K562 (cell line): ENCODE measurements around the gene STK24. TPM values are rescaled to one million over a fixed set of nuclear protein-coding genes. Genes with fewer than 3 reads are reported as not detected.

Source experiments
- ATAC-seq: fragments of 200-7000 bp; cut with Tn5 transposase; 3 replicates; pipeline ENCODE4 v1.9.1; 2020; ENCODE audit warnings: moderate library complexity
- BruUV-seq: library from RNA; stranded (reverse); fragments of 400-500 nt; replicated peaks from 2 replicates; lab custom pipeline; 2021; lab: Mats Ljungman, UMichigan
- CTCF ChIA-PET: fragments of 300-600 bp; formaldehyde crosslinking; extraction: SDS; loops from one replicate; lab custom pipeline; 2021; ENCODE audit warnings: low intra/inter-chr PET ratio; lab: Yijun Ruan, JAX
- POLR2A ChIA-PET: fragments of 300-600, 350-650 bp; sonication (Branson Sonifier 250); formaldehyde crosslinking; extraction: SDS; loops from one replicate; lab custom pipeline; 2021; ENCODE audit warnings: antibody characterized with exemption, inconsistent platforms; lab: Yijun Ruan, JAX
- DNase-seq, 4 experiments: peaks; one replicate each; pipeline versions ENCODE4 v3.0.0 to v3.0.0-alpha.2; 2011 to 2018; ENCODE audit warnings: low spot score in 3 of 4, mixed read lengths in 3 of 4; ENCODE audit errors: extremely low read depth in 1 of 4
- FAIRE-seq: peaks from 2 replicates; lab custom pipeline; 2011; peaks lifted over from hg19 to GRCh38; lab: Jason Lieb, UNC
- H2AFZ ChIP-seq: 2 replicates; pipeline ENCODE4 v1.6.0; 2011; ENCODE audit warnings: low read depth, low read length, control low read depth, inconsistent platforms
- H3K27ac ChIP-seq: fragments of 200-600 bp; 3 replicates; pipeline ENCODE4 v1.8.0; 2011; ENCODE audit warnings: low read depth, mild to moderate bottlenecking, control low read depth, inconsistent platforms, low read length, moderate library complexity, mixed read lengths; ENCODE audit errors: extremely low read depth
- H3K27me3 ChIP-seq, 2 experiments: fragments of 300-600 bp in 1 of 2; 2 replicates in 1 of 2; 3 replicates in 1 of 2; pipeline versions ENCODE4 v1.6.0 to v1.8.0; 2011; ENCODE audit warnings: inconsistent platforms in 2 of 2, low read length in 2 of 2, mild to moderate bottlenecking in 1 of 2, mixed read lengths in 1 of 2, moderate library complexity in 1 of 2; ENCODE audit not compliant: control insufficient read depth in 2 of 2, insufficient read depth in 2 of 2
- H3K36me3 ChIP-seq: fragments of 300-600 bp; 3 replicates; pipeline ENCODE4 v1.8.0; 2011; ENCODE audit warnings: mild to moderate bottlenecking, low read length, inconsistent platforms; ENCODE audit not compliant: control insufficient read depth, insufficient read depth
- H3K4me1 ChIP-seq, 2 experiments: fragments of 200-600 bp in 1 of 2; replicated peaks in 1 of 2; 2 replicates in 1 of 2; 3 replicates in 1 of 2; pipeline versions ENCODE4 v1.5.1 to v1.8.0; 2011; ENCODE audit warnings: inconsistent platforms in 2 of 2, low read length in 2 of 2, mild to moderate bottlenecking in 1 of 2, mixed read lengths in 1 of 2, moderate library complexity in 1 of 2; ENCODE audit not compliant: control insufficient read depth in 2 of 2, insufficient read depth in 2 of 2
- H3K4me2 ChIP-seq: 2 replicates; pipeline ENCODE4 v1.6.1; 2011; ENCODE audit warnings: low read length, control low read depth, inconsistent platforms, mixed read lengths; ENCODE audit not compliant: insufficient read depth
- H3K4me3 ChIP-seq: fragments of 200-600 bp; sonication (generic), shearing (Covaris generic); 2 replicates; pipeline ENCODE4 v1.5.1; 2016; ENCODE audit warnings: control low read depth, inconsistent platforms
- H3K79me2 ChIP-seq: fragments of 200-600 bp; 3 replicates; pipeline ENCODE4 v1.8.0; 2011; ENCODE audit warnings: low read length, inconsistent platforms; ENCODE audit not compliant: control insufficient read depth, insufficient read depth
- H3K9ac ChIP-seq, 2 experiments: 2 replicates each; pipeline versions ENCODE4 v1.6.0 to v1.6.1; 2011; ENCODE audit warnings: low read depth in 2 of 2, low read length in 2 of 2, control low read depth in 1 of 2, inconsistent platforms in 1 of 2, mild to moderate bottlenecking in 1 of 2, mixed read lengths in 1 of 2; ENCODE audit not compliant: insufficient read depth in 1 of 2
- H3K9me1 ChIP-seq: one replicate; pipeline ENCODE4 v1.6.0; 2011; ENCODE audit warnings: inconsistent platforms, mild to moderate bottlenecking, low read length, moderate library complexity; ENCODE audit not compliant: control insufficient read depth, insufficient read depth
- H3K9me3 ChIP-seq: replicated peaks from 2 replicates; pipeline ENCODE4 v1.5.1; 2011; ENCODE audit warnings: low read depth, low read length, inconsistent platforms; ENCODE audit not compliant: control insufficient read depth, insufficient read depth
- H4K20me1 ChIP-seq: replicated peaks from 2 replicates; pipeline ENCODE4 v1.6.1; 2011; ENCODE audit warnings: low read length, inconsistent platforms, mixed read lengths; ENCODE audit not compliant: control insufficient read depth, insufficient read depth
- BMI1 ChIP-seq: fragments of 150-350 bp; IDR thresholded peaks from 2 replicates; pipeline ENCODE4 v1.6.1; 2014; ENCODE audit warnings: low read length
- HMGXB4 ChIP-seq: sonication (generic); formaldehyde crosslinking; IDR thresholded peaks from 2 replicates; pipeline ENCODE4 v1.8.1; 2023; ENCODE audit warnings: mild to moderate bottlenecking, missing genetic modification reagents
- IFI16 ChIP-seq: fragments of 250-450 bp; sonication (Bioruptor Pico); IDR thresholded peaks from 2 replicates; pipeline ENCODE4 v2.1.2; 2022; ENCODE audit warnings: mild to moderate bottlenecking, inconsistent platforms
- SNAPC5 ChIP-seq: fragments of 250-450 bp; sonication (Bioruptor Pico); IDR thresholded peaks from 2 replicates; pipeline ENCODE4 v1.8.0; 2021; ENCODE audit warnings: moderate library complexity, mild to moderate bottlenecking, inconsistent platforms
- TSC22D4 ChIP-seq: fragments of 450-650 bp; IDR thresholded peaks from 2 replicates; pipeline ENCODE4 v1.6.1; 2016; ENCODE audit warnings: missing genetic modification characterization, missing biosample characterization, control low read depth
- ZNF124 ChIP-seq: sonication (generic); formaldehyde crosslinking; IDR thresholded peaks from 2 replicates; pipeline ENCODE4 v1.8.1; 2022; ENCODE audit warnings: missing genetic modification reagents
- ZNF318 ChIP-seq, 2 experiments: fragments of 450-650 bp; IDR thresholded peaks; 2 replicates each; pipeline ENCODE4 v1.6.1; 2016; ENCODE audit warnings: mild to moderate bottlenecking in 2 of 2, borderline replicate concordance in 1 of 2, low read depth in 1 of 2, moderate library complexity in 1 of 2
- ZNF778 ChIP-seq: fragments of 450-650 bp; formaldehyde crosslinking; IDR thresholded peaks from 2 replicates; pipeline ENCODE4 v1.4.0; 2020; ENCODE audit warnings: mild to moderate bottlenecking, moderate library complexity
- WGBS: fragments of 100-300 bp; shearing (Covaris generic); methylation state at CpG from one replicate; pipeline ENCODE4 v1.1.6; 2016; ENCODE audit warnings: low coverage, mixed read lengths; ENCODE audit not compliant: insufficient coverage; ENCODE audit errors: missing lambda C conversion rate; 5-methylcytosine and 5-hydroxymethylcytosine counted together
- in situ Hi-C: fragments of 300-500 bp; cut with MboI; formaldehyde crosslinking; loops from 4 replicates; pipeline ENCODE4 v1.15.0; 2018; ENCODE audit warnings: inconsistent platforms, mixed read lengths
- intact Hi-C: fragments of 100-400 bp; cut with micrococcal nuclease; formaldehyde crosslinking; loops from 2 replicates; pipeline ENCODE4 v1.14.2; 2022
- polyA plus RNA-seq, 8 experiments: library from polyadenylated mRNA; depleted of rRNA in 4 of 8; stranded (reverse) in 5 of 8; unstranded in 3 of 8; fragments of >200 nt; fragmentation: Nextera tagmentation in 2 of 8; fragmentation: Illumina TruSeq in 1 of 8; extraction: Ambion mirVana in 2 of 8; extraction: Trizol in 1 of 8; gene quantifications; 2 replicates each; pipeline versions ENCODE4 v1.2.1 to v1.2.3, GENCODE V29; 2011 to 2014; ENCODE audit warnings: inconsistent platforms in 1 of 8, missing spikeins in 1 of 8
- total RNA-seq, 7 experiments: library from RNA; depleted of rRNA in 6 of 7; stranded (reverse); fragments of >200 nt in 6 of 7; fragmentation: Illumina TruSeq in 2 of 7; extraction: Trizol in 2 of 7; gene quantifications; 2 replicates each; pipeline versions ENCODE4 v1.2.1 to v1.2.3, GENCODE V29; 2011 to 2021; ENCODE audit warnings: low replicate concordance in 1 of 7

STK24 gene
- total and polyA plus RNA-seq, 9 of the 15 experiments (the other 6 are each of a cell fraction or from before 2014, with no cell fraction given) = 3.8 to 78.4 (median 28.2) TPM

DNA sequence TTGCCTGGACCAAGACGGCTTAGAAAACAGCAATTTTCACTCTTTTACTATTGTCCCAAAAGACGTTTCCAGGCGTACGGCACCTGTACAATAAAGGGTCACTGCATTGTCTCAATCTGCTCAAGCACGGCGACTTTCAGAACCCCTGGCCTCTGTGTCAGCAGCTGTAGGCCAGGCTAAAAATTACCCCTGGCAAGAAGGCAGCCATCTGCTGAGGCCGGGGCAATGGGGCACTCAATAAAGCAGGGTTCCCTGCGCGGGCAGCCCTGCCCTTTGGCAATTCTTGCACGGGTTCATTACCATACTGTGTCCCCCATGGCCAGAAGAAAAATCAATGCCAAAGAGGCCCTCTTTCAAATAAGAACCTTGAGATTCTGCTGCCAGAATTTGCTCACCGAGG is 52.1 kb downstream of the STK24 start:
- H3K27ac ChIP-seq = no peak overlapping the region
- peaks cover 7% of the 10 kb centered on the region for H3K9me1 ChIP-seq
- WGBS = 96% methylated on average over 7 of the region's 11 CpGs
- no peak overlapping the region for H3K4me2 ChIP-seq
- H3K9ac ChIP-seq = no peak overlapping the region
- ChIA-PET POLR2A (no interaction called here), CTCF (no interaction called here)
- FAIRE-seq (no peak), ATAC-seq (no peak), DNase-seq (no peak)
- no peaks in the 10 kb centered on the region for H3K9me3 ChIP-seq
- no peak overlapping the region for H3K4me3 ChIP-seq
- peaks cover 0 to 12% of the 10 kb centered on the region in 2 experiments; a peak in 3 of 5 replicates for H3K4me1 ChIP-seq
- intact Hi-C loops = no loop called here
- no peak overlapping the region for H2AFZ ChIP-seq
- H3K36me3 ChIP-seq = no peaks in the 10 kb centered on the region
- H3K27me3 ChIP-seq = no peaks in the 10 kb centered on the region
- peaks cover 90% of the 10 kb centered on the region for H3K79me2 ChIP-seq
- peaks cover 39% of the 10 kb centered on the region for H4K20me1 ChIP-seq
- in situ Hi-C loops = no loop called here
- no TSS peak for BruUV-seq
- TF ChIP-seq ZNF778 (CRISPR knock-in tag) (no peak), ZNF318 (IDR thresholded peaks at IDR 0.05; ENCODE audit: borderline replicate concordance in 1 of 2, low read depth in 1 of 2) (no peak), IFI16 (CRISPR knock-in tag) (no peak), BMI1 (no peak), ZNF124 (CRISPR knock-in tag) (no peak), TSC22D4 (tag) (no peak), HMGXB4 (CRISPR knock-in tag) (no peak), SNAPC5 (CRISPR knock-in tag) (no peak)
